SIG-M5 (cell line): ENCODE results near the gene OVCH2.

ENCODE experiments used
- DNase-seq: peaks from one replicate; lab custom pipeline; 2025; lab: John Stamatoyannopoulos, UW

Gene OVCH2

GRCh38 chr11:7639643-7640025 lies 66.6 kb downstream of the OVCH2 start:
- no peak for DNase-seq
